HG03378 (cell line): Measurements from ENCODE around the gene KRT84.

Experiments used
- ATAC-seq: cut with Tn5 transposase; IDR thresholded peaks from one replicate; pipeline ENCODE4 v1.9.1; 2021; ENCODE audit warnings: mild to moderate bottlenecking, moderate library complexity; ENCODE audit not compliant: unreplicated experiment

Gene KRT84

GRCh38 chr12:52387859-52388258 is 2.4 kb upstream of the KRT84 start:
- no peak for ATAC-seq

- ATAC-seq, result no peak
Observed at GRCh38 chr12:52383331-52383730, 2.1 kb downstream of the KRT84 start.

GRCh38 chr12:52382854-52383253 is 2.6 kb downstream of the KRT84 start:
- ATAC-seq, result no peak

GRCh38 chr12:52381206-52381605 is 4.2 kb downstream of the KRT84 start:
- ATAC-seq, result no peak

GRCh38 chr12:52380271-52380694 is 5.2 kb downstream of the KRT84 start:
- no peak for ATAC-seq

GRCh38 chr12:52379536-52379935 is 5.9 kb downstream of the KRT84 start:
- ATAC-seq, result no peak

GRCh38 chr12:52378091-52378490 is 7.4 kb downstream of the KRT84 start:
- ATAC-seq, result no peak

GRCh38 chr12:52377266-52377665 is 8.2 kb downstream of the KRT84 start:
- ATAC-seq, result no peak

- ATAC-seq, result no peak
Observed at GRCh38 chr12:52372216-52373154, 13.0 kb downstream of the KRT84 start.

GRCh38 chr12:52371716-52372115 is 13.7 kb downstream of the KRT84 start:
- no peak for ATAC-seq

- no peak for ATAC-seq
Observed at GRCh38 chr12:52370926-52371608, 14.4 kb downstream of the KRT84 start.

GRCh38 chr12:52369809-52370208 is 15.6 kb downstream of the KRT84 start:
- ATAC-seq, result no peak

GRCh38 chr12:52369211-52369610 is 16.2 kb downstream of the KRT84 start:
- ATAC-seq, result no peak

- no peak for ATAC-seq
Observed at GRCh38 chr12:52368508-52368907, 16.9 kb downstream of the KRT84 start.

- ATAC-seq, result no peak
Observed at GRCh38 chr12:52367876-52368275, 17.6 kb downstream of the KRT84 start.

- ATAC-seq, result no peak
Observed at GRCh38 chr12:52366738-52367485, 18.5 kb downstream of the KRT84 start, which contains the start of gene KRT85. Gene KRT85, minus strand, starts transcription at chr12:52367481. Its CDS starts 76 bp downstream, at chr12:52367405.

GRCh38 chr12:52364901-52365489 is 20.5 kb downstream of the KRT84 start:
- no peak for ATAC-seq

- no peak for ATAC-seq
Observed at GRCh38 chr12:52364061-52364460, 21.4 kb downstream of the KRT84 start.

GRCh38 chr12:52363111-52363679 is 22.3 kb downstream of the KRT84 start:
- no peak for ATAC-seq

- ATAC-seq, result no peak
Observed at GRCh38 chr12:52362118-52362726, 23.2 kb downstream of the KRT84 start.
